HepG2 (cell line): ENCODE data around the gene HPD. TPM values are rescaled to one million over a fixed set of nuclear protein-coding genes. Genes with fewer than 3 reads are reported as not detected.

Experiments used
- ARNT2 ChIP-seq: sonication (generic); formaldehyde crosslinking; IDR thresholded peaks from 2 replicates; pipeline ENCODE4 v1.8.0; 2022; ENCODE audit warnings: mild to moderate bottlenecking, low read depth, missing genetic modification reagents, moderate library complexity
- BCL6 ChIP-seq: IDR thresholded peaks from 2 replicates; pipeline ENCODE4 v1.6.1; 2016; ENCODE audit warnings: missing genetic modification reagents, missing compliant biosample characterization
- HIC2 ChIP-seq: sonication (generic); formaldehyde crosslinking; IDR thresholded peaks from 2 replicates; pipeline ENCODE4 v1.9.0; 2022; ENCODE audit warnings: low read depth, missing genetic modification reagents
- MNT ChIP-seq: fragments of 450-650 bp; IDR thresholded peaks from 2 replicates; pipeline ENCODE4 v1.6.1; 2016
- MXD1 ChIP-seq: sonication (generic); formaldehyde crosslinking; IDR thresholded peaks from 2 replicates; pipeline ENCODE4 v1.4.0; 2020; ENCODE audit warnings: mild to moderate bottlenecking, missing genetic modification reagents
- PCBP1 ChIP-seq: fragments of 200-400 bp; formaldehyde crosslinking; IDR thresholded peaks from 2 replicates; pipeline ENCODE4 v1.6.1; 2017; ENCODE audit warnings: mild to moderate bottlenecking, low read depth, low read length, borderline replicate concordance
- POLR2AphosphoS5 ChIP-seq: IDR thresholded peaks from 2 replicates; pipeline ENCODE4 v1.6.1; 2012; ENCODE audit warnings: low read depth, low read length
- PRDM10 ChIP-seq: sonication (generic); formaldehyde crosslinking; IDR thresholded peaks from 2 replicates; pipeline ENCODE4 v1.4.0; 2020; ENCODE audit warnings: low read depth, missing genetic modification reagents
- ZBTB46 ChIP-seq: sonication (generic); formaldehyde crosslinking; IDR thresholded peaks from 2 replicates; pipeline ENCODE4 v1.4.0; 2020; ENCODE audit warnings: mild to moderate bottlenecking, missing genetic modification reagents, borderline replicate concordance
- ZNF678 ChIP-seq: sonication (generic); formaldehyde crosslinking; IDR thresholded peaks from 2 replicates; pipeline ENCODE4 v1.4.0; 2020; ENCODE audit warnings: mild to moderate bottlenecking, missing genetic modification reagents
- ZNF687 ChIP-seq: sonication (generic); formaldehyde crosslinking; IDR thresholded peaks from 2 replicates; pipeline ENCODE4 v1.5.1; 2020; ENCODE audit warnings: mild to moderate bottlenecking, missing genetic modification reagents, moderate library complexity
- polyA plus RNA-seq, 8 experiments: library from polyadenylated mRNA; depleted of rRNA in 3 of 8; stranded (reverse) in 7 of 8; unstranded in 1 of 8; fragments of >200 nt; fragmentation: Illumina TruSeq in 4 of 8; extraction: Trizol in 4 of 8; gene quantifications; 2 replicates each; pipeline versions ENCODE4 v1.2.1 to v1.2.3, GENCODE V29; 2011 to 2016; ENCODE audit warnings: low read depth in 4 of 8, missing spikeins in 1 of 8, mixed read lengths in 1 of 8; ENCODE audit not compliant: insufficient read depth in 1 of 8
- total RNA-seq, 5 experiments: library from RNA; depleted of rRNA; stranded (reverse); fragments of >200 nt; fragmentation: Illumina TruSeq; extraction: Trizol; gene quantifications; 2 replicates each; pipeline ENCODE4 v1.2.3, GENCODE V29; 2016; ENCODE audit warnings: low read depth in 1 of 5

Gene HPD
- total and polyA plus RNA-seq, 2 of the 13 experiments (the other 11 are each of a cell fraction or from before 2014, with no cell fraction given) = 120 to 195 TPM

- TF ChIP-seq HIC2 (CRISPR knock-in tag) (peak; percentile 55), ZNF687 (peak; percentile 97), POLR2AphosphoS5 (peak; percentile 22; the same call in 1 of the 2 replicates), BCL6 (peak; percentile 18; the same call in 1 of the 2 replicates), MXD1 (no peak), ZNF678 (CRISPR knock-in tag) (no peak), PRDM10 (CRISPR knock-in tag) (peak; percentile 64; the same call in 1 of the 2 replicates), ARNT2 (0 out of 2 replicates have a peak, but pooled peaks have one; percentile 23), ZBTB46 (CRISPR knock-in tag) (no peak), PCBP1 (0 out of 2 replicates have a peak, but pooled peaks have one; percentile 47), MNT (0 out of 2 replicates have a peak, but pooled peaks have one; percentile 34)
Observed at GRCh38 chr12:121797937-121798786, 60.5 kb downstream of the HPD start (continued).
